Inferior parietal cortex (tissue), 1 donor: ENCODE measurements around the gene EFCAB6.

Experiments used
- DNase-seq: peaks from one replicate; pipeline ENCODE4 v3.0.0-alpha.2; 2016; ENCODE audit errors: extremely low spot score

Gene EFCAB6

GRCh38 chr22:43829904-43830851, 18.1 kb upstream of the EFCAB6 start:
- no peak for DNase-seq

GRCh38 chr22:43828998-43829782, 17.1 kb upstream of the EFCAB6 start:
- DNase-seq, result no peak

- DNase-seq, result no peak
These were observed 16.6 kb upstream of the EFCAB6 start for GRCh38 chr22:43828725-43828997.

DNA sequence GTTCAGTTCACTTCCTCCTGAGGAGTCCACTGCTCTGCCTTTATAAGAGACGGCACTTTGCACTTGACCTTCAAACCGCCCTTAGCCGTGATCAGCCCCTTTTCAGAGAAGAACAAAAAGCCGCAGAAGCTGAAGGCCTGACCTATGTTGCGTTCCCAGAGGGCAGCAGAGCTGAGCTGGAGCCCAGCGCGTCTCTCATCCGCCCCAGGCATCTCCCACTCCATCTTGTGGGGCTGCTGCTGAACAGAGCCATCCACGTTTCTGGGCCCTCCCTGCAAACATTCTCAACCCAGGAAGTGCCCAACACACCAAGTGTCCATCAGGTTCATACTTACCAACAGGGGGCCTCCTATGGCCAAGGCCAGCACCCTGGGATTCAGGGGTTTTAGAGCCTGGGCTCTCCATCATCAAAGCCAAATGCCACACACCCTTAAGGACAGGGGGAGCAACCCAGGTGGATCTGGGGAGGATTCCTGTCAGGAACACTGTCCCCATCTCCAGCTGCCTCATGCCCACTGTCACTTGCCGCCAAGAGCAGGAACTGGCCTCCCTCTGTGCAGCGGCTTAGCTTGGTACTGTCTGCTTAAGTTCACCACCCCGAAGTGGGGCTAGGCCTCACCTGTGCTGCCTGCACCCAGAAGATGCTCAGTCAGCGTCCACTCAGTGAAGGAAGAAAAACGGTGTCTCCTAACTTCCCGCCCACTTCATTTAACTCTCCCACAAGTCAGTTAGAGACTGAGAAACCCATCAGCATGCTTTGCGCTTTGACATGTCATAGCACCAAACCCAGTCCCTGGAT, 16.0 kb upstream of the EFCAB6 start:
- no peak for DNase-seq

DNA sequence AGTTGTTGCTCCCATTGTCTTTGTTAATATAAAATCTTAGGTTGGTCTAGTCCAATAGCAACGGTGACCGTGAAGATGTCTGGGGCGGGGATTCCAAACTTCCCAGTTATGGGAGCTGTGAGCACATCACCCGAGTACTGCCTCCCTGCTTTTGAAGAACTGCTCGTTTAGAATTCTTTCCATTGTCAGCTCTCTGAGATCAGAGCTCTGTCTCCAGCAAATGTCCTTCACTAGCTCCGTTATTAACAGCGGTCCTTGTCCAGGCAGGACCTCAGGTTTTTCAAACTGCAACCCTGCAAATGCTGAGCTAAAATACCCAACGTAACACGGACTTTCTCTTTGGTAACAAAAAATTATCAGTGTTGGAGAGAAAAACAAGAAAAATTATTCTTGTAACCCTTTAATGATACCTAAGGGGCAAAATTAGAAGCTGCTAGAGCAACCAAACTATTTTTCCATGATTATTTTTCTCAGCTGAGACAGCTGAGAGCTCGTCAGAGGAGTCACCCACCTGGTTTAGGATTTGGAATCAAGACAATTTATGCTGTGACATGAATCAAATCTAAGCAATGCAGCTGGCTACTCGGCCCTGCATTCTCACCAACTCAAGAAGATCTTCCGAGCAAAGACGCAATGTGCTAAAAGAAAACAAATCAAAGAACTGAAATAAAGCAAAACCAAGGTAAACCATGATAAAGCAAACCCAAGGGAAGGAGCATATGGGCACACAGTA, 15.1 kb upstream of the EFCAB6 start:
- DNase-seq, result no peak

DNA sequence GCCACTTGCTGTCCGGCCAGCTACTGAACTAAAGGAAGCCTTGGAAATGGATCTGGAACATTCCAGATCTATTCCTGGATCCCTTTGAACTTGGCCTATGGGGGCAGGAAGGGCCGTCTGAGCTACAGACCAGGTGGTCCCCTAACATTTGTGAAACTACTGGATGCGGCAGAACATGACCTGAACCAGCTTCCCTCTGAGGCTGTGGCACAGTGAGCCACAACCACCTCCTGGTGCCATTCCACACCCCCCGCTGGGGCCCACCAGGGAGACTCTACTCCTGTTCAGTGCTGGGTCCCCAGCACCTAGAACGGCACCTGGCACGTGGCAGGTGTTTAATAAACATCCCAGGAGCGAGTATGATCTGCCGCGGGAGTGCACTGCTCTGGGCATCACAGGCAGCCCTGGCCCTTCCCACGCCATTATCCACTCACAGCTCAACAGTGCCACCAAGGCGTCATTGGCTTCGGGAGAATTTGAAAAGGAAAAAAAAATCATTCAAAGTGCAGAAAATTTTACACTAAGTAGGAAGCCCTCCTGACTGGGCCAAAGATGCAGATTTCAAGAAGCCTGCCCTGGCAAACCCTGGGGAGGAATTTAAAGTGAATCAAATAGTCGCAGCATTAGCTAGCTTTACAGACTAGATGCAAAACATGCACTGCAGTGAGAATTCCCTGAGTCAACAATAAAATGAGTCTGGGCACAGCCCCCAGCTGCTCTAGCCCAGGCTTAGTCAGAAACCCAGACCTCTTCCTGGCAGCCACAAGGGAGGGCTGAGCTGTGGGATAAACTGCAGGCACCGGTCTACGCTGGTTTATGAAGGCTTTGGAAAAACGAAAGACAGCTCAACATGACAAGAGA, 14.3 kb upstream of the EFCAB6 start:
- DNase-seq, result no peak

DNA sequence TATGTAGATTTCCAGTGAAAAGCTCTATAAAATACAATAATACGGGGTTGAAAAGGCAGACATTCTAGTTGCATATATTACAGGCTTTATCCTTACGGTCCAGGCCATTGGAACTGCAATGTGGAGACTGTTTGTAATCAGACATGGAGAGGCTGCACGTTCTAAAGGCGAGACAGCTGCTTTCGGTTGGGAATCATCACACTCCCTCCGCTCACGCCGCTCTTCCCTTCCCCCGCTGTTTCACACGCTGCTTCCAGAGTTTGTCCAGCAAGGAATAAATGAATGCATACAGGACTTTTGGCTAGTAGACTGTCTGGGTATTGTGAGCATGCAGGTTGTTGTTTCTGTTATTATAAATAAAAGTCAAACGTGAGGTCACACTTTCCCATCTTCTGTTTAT, 13.5 kb upstream of the EFCAB6 start:
- no peak for DNase-seq

DNA sequence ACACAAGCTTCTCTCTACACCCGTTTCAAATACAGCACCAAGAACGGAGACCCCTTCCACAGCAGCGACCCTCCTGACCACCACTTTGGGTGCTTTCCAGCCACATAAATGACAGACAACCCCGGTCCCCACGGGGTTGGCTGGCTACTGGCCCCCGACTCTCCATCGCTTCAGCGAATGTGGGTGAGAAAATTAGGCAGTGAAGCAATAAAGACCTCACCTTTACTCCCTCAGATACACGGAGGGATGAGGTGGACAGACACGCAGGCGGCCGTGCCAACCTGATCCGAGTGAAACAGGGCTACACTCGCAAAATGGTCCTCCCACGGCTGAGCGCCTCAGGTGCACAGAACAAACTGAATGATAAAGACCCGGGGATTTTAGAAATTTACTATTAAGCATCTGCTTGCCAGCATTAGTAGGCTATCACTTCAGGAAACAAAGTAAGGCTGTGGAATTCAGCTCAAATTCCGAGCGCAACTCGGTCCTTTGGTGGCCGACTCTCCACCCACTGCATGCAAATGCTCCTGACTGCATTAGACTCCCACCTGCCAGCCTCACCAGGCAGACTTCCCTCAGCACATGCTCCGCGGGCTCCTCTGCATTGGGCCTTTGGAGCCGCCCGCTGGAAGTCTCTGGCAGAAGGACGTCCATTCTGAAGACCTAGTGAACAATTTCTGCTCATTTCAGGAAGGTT, 12.8 kb upstream of the EFCAB6 start:
- DNase-seq, result no peak

DNA sequence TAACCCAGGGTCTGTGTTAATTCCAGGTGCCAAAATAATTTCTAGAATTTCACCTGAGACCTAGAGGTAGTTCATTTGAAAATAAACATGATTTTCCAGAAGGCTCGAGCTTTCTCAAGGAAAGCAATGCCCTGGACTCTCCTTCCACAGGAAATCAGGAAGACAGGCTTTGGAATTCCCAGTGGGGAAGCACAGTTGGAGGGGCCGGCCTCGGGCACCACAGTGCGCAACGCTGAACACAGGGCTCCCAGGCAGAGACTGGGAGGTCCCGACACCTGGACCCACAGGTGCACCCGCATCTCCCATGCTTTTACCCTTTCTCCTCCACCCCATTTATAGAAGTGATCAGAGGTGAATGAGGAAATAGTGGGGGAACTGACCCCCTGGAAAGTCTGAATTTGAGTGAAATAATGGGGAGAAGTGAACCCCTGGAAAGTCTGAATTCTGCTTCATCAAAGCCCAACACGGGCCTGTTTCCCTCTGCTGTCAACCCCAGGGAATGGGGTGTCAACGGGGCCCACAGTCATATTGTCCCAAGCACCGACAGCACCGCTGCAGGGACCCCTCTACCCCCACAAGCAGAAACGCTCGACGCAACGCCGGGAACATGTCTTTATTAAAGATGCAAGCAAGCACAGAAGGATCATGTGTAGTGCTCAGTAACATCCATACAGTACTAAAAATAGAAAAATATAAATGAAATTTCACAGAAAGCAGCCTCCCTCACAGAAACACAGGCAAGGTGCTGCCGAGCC, 12.0 kb upstream of the EFCAB6 start:
- no peak for DNase-seq

DNA sequence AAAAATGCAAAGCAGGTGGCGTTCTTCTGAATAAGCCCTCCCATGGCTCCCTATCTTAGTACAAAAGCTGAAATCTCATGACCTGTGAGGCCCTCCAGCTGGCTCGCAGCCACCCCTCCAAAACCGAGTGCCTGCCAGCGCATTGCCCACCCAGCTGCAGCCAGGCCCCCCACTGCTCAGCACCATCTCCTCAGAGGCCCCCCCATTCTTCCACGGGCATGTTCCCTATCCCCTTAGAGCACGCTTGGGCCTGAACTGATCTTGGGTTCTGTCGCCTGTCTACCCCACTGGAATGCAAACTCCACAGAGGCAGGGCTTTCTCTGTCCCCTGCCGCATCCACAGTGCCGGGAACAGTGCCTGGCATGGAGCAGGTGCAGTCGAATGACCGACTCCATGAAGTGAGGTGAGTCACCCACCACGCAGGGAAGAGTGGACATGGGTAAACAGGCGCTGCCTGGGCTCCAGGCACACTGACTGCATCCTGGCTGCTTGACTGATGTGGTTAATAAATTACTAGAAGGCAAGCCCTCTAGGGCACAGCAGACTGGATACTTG, 11.3 kb upstream of the EFCAB6 start:
- no peak for DNase-seq

- no peak for DNase-seq
These were observed 9.7 kb upstream of the EFCAB6 start for GRCh38 chr22:43821606-43822425.

DNA sequence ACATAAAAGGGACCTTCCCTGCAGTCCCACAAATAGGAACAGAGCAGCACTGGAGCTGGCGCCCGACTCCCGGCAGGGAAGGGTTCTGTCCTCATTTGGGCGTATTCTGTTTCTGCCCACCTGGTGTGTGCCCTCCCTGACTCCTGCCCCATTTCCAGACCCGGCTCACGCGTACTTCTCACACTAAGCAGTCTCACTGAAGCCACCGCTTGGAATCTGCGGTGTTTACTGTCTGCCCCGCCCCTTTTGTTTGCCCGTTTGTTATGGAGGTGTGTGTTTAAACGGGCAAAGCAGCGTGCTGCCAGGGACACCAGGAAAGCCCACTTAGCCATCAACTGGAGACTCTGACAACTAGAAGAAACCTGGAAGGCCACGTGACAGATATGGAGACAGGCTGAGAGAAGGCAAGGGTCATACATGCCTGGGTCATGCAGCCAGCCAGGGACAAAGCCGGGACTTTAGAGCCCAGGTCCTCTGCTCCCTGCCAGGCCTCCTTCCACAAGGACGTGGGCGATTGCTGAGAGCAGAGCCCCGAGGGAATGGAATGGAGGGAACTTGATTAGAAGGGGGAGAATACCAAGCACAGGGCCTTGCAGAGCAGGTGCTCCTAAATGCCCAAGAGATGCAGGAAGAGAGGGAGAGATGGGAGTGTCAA, 8.7 kb upstream of the EFCAB6 start:
- DNase-seq, result no peak

DNA sequence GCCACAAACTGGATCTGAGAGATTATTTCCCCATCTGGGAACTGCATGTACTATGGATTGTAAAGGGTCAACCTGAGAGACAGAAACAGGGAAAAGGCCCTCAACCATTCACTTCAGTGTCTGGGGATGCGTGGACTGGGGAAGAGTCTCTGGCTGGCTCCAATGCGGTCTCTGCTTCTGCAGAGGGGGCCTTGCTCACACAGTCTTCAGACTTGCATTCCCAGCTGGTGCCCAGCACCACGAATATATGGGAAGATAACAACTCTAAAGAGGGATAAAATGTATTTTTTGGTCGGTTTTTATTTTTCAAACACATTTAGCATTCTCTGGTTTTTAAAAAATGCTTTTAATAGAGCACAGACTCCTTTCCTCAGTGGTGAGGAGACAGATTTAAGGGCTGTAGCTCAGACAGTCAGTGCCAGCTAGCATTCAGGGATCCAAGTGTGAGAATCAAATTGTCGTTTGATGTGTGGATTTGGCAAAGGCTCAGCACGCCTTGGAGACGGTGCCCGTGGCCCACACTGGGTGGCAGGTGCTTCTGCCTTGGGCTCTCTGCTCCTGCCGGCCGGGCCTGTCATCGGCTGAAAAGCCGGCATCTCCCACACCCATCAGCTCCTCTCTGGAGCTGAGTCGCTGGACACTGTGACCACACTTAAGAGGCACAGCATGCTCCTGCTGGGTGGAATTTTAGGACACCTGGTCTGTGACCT, 8.0 kb upstream of the EFCAB6 start:
- DNase-seq, result no peak

DNA sequence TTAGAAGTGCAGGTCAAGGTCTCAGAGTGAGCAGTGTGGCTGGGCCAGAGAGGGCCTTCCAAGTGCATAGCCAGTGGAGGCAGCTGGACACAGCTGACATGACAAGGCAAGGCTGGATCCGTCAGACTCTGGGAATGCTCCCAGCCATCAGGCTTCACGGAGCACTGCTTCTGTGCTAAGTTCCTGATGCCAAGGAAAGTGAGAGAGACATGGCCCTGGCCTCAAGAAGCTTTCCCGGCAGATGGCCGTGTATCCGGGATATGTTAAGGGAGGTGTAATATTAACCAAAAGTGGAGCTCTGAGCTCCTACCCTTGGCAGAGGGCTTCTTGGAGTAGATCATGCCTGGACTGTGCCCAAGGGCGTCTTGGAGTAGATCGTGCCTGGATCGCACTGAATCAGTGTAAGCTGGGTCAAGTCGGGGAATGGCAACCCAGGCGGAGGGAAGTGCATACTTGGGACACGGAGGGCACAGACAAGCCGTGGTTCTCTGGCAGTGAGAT, 7.4 kb upstream of the EFCAB6 start:
- DNase-seq, result no peak

DNA sequence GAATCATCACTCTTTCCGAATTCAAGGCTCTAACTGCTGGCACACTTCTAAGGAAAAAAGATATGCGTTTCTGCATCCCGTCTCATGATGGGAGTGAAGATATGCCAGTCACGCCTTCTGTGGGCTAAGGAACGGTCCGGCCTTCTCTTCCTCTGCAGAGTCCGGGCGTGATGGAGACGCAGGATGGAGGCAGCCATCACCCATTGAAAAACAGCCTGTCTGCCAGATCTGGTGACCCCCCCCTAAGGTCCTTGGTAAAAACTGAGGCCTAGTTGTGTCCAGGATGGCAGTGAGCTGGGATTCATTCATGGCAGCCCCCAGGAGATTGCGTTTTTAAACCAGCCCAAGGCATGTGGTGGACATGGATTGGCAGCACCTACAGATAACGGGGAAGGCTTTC, 6.9 kb upstream of the EFCAB6 start:
- DNase-seq, result no peak

- no peak for DNase-seq
These were observed 5.3 kb upstream of the EFCAB6 start for GRCh38 chr22:43817402-43817801.

GRCh38 chr22:43814264-43814663, 2.2 kb upstream of the EFCAB6 start:
- DNase-seq, result no peak
